ENCODE data around the gene AFAP1.

Gene AFAP1

GRCh38 chr4:7752649-7753048, 187.0 kb downstream of the AFAP1 start:
- DNase-seq (ENCODE audit: low spot score), result no peak
- TF ChIP-seq CTCF (IDR thresholded peaks at IDR 0.05), result no peak
- Histone ChIP-seq H3K4me3 (no peak overlapping the region), H3K27ac (no peak overlapping the region)

GRCh38 chr4:7750972-7751371, 188.7 kb downstream of the AFAP1 start:
- no peak for DNase-seq (ENCODE audit: low spot score)
- no peak for TF ChIP-seq CTCF (IDR thresholded peaks at IDR 0.05)
- H3K4me3 ChIP-seq, result no peak overlapping the region
- no peak overlapping the region for H3K27ac ChIP-seq

DNA sequence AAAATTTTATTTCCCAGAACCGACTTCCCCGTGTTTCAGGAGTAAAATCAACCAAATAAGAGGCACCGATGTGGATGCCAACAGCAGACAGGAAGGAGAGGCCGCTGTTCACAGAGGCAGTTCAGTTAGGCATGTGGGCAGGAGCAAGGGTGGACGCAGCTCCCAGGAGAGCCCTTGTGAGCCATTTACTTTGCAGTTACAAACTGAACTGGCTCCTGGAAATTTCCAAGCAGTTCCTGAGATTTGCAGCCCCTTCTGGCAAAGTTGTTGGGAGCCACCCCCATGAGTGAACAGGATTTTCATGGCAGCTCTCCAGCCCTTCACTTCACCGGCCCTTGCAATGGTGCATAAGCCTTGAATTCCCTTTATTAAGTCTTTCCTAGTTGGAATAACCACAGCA, 189.1 kb downstream of the AFAP1 start:
- no peak overlapping the region for H3K4me3 ChIP-seq
- DNase-seq (ENCODE audit: low spot score), result no peak
- no peak overlapping the region for H3K27ac ChIP-seq
- no peak for TF ChIP-seq CTCF (IDR thresholded peaks at IDR 0.05)

DNA sequence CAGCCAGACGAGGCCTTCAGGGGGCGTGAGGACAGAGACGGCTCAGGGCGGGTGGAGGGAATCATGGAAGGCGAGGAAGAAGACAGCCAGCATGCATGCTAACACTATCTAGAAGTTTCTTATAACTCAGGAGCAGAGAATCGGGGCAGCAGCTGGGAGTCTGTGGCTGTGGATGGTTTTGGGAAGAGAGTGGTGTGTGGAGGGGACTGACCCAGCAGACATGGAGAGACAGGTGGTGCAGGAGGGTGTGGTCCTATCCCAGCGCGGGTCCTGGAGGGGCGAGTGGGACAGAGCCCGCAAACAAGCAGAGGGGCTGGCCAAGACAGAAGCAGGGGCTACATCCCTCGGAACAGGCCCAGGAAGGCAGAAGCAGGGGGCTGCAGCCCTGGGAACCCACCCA, 192.1 kb downstream of the AFAP1 start:
- Histone ChIP-seq H3K4me3 (no peak overlapping the region), H3K27ac (no peak overlapping the region)
- TF ChIP-seq CTCF (IDR thresholded peaks at IDR 0.05), result no peak
- no peak for DNase-seq (ENCODE audit: low spot score)

- no peak for TF ChIP-seq CTCF (IDR thresholded peaks at IDR 0.05)
- no peak overlapping the region for H3K27ac ChIP-seq
- H3K4me3 ChIP-seq, result no peak overlapping the region
- no peak for DNase-seq (ENCODE audit: low spot score)
Observed at GRCh38 chr4:7747062-7747385, 192.6 kb downstream of the AFAP1 start.

DNA sequence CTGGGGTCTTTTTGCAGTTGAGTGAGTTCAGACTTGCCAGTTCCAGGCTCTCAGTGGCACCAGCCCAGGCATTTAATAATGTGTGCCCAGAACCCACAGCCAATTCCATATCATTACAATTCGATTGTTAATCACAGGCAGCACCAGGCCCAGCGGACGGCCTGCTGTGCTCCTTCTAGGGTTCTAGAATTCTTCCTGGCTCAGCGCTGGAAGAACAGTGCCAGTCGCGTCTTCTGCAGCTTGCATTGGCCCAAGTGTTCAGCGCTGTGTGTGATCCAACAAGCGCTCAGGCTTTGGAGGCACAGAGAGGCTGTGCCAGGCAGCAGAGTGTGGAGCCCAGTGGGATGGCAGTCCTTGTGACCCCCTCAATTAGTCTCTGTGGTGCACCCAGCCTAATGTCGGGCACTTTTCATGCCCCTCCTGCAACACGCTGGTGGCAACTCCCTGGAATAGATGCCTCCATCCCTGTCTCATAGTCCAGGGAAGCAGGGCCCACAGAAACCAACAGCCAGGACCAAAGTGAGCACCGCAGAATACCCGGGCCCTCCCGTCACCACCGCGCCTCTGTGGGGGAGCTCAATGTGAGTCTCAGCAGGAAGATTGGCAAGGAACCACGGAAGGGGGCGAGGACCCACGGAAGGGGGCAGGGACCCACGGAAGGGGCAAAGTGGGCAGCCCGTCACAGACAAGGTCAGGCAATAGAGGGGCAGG, 193.2 kb downstream of the AFAP1 start:
- H3K4me3 ChIP-seq, result no peak overlapping the region
- DNase-seq (ENCODE audit: low spot score), result no peak
- TF ChIP-seq CTCF (IDR thresholded peaks at IDR 0.05), result no peak
- no peak overlapping the region for H3K27ac ChIP-seq

- no peak overlapping the region for H3K4me3 ChIP-seq
- H3K27ac ChIP-seq, result no peak overlapping the region
- no peak for DNase-seq (ENCODE audit: low spot score)
- TF ChIP-seq CTCF (IDR thresholded peaks at IDR 0.05), result no peak
Observed at GRCh38 chr4:7745301-7745885, 194.3 kb downstream of the AFAP1 start.
